Measurements from ENCODE around the gene ST6GAL1.
A peak's percentile ranks its signal among the peaks of the same experiment; 100 is the strongest.

The ST6GAL1 gene

GRCh38 chr3:186917512-186918312 lies 12.6 kb upstream of the ST6GAL1 start:
- DNase-seq, result no peak

GRCh38 chr3:186920301-186920700 lies 10.0 kb upstream of the ST6GAL1 start:
- no peak for DNase-seq

- no peak for DNase-seq
Measured at GRCh38 chr3:186920796-186921195, 9.5 kb upstream of the ST6GAL1 start.

- DNase-seq, result no peak
Measured at GRCh38 chr3:186921578-186921977, 8.7 kb upstream of the ST6GAL1 start.

GRCh38 chr3:186922224-186922623 lies 8.1 kb upstream of the ST6GAL1 start:
- no peak for DNase-seq

- no peak for DNase-seq
Measured at GRCh38 chr3:186922790-186923189, 7.5 kb upstream of the ST6GAL1 start.

- DNase-seq, result no peak
Measured at GRCh38 chr3:186923241-186923640, 7.1 kb upstream of the ST6GAL1 start.

GRCh38 chr3:186925826-186926225 lies 4.5 kb upstream of the ST6GAL1 start:
- DNase-seq, result no peak

GRCh38 chr3:186929186-186929585 lies 1.1 kb upstream of the ST6GAL1 start:
- no peak for DNase-seq

GRCh38 chr3:186929685-186930084 lies 641 bp upstream of the ST6GAL1 start:
- no peak for DNase-seq

GRCh38 chr3:186930641-186931531 lies 560 bp downstream of the ST6GAL1 start:
- peak; percentile 79 for DNase-seq

GRCh38 chr3:186931532-186932280 lies 1.4 kb downstream of the ST6GAL1 start:
- DNase-seq, result peak; percentile 68

GRCh38 chr3:186932281-186933181 lies 2.2 kb downstream of the ST6GAL1 start:
- DNase-seq, result no peak

GRCh38 chr3:186933816-186934215 lies 3.5 kb downstream of the ST6GAL1 start:
- DNase-seq, result peak; percentile 32

- no peak for DNase-seq
Measured at GRCh38 chr3:186935133-186935532, 4.8 kb downstream of the ST6GAL1 start.

- no peak for DNase-seq
Measured at GRCh38 chr3:186937017-186937875, 6.9 kb downstream of the ST6GAL1 start.

- no peak for DNase-seq
Measured at GRCh38 chr3:186938716-186939115, 8.4 kb downstream of the ST6GAL1 start.

GRCh38 chr3:186939536-186939935 lies 9.2 kb downstream of the ST6GAL1 start:
- DNase-seq, result no peak

GRCh38 chr3:186940967-186941366 lies 10.6 kb downstream of the ST6GAL1 start:
- no peak for DNase-seq

GRCh38 chr3:186942168-186942567 lies 11.8 kb downstream of the ST6GAL1 start:
- no peak for DNase-seq

GRCh38 chr3:186945255-186945823 lies 15.0 kb downstream of the ST6GAL1 start:
- no peak for DNase-seq
